ENCODE measurements around the gene FAM234B.
A peak's percentile ranks its signal among the peaks of the same experiment; 100 is the strongest.

FAM234B gene

GRCh38 chr12:13044002-13044905 lies at the start of gene FAM234B:
TSS of gene FAM234B (plus strand) at chr12:13044381. CDS start at chr12:13044404, 23 bp downstream.
- DNase-seq: peak; percentile 48

GRCh38 chr12:12995088-12995487 lies 49.1 kb upstream of the FAM234B start:
- no peak for DNase-seq

- DNase-seq: no peak
Observed at GRCh38 chr12:12996209-12996608, 48.0 kb upstream of the FAM234B start.

- no peak for DNase-seq
Observed at GRCh38 chr12:12997156-12997555, 47.0 kb upstream of the FAM234B start.

- DNase-seq: no peak
Observed at GRCh38 chr12:12997734-12998133, 46.4 kb upstream of the FAM234B start.

GRCh38 chr12:12998248-12998647 lies 45.9 kb upstream of the FAM234B start:
- no peak for DNase-seq

GRCh38 chr12:12999271-12999958 lies 44.8 kb upstream of the FAM234B start:
- no peak for DNase-seq

- DNase-seq: peak; percentile 92
Observed at GRCh38 chr12:12999959-13000615, 44.1 kb upstream of the FAM234B start, which contains the start of gene HEBP1. TSS of gene HEBP1 (minus strand) at chr12:13000265. CDS start at chr12:13000114, 151 bp downstream.

GRCh38 chr12:13000616-13000924 lies 43.6 kb upstream of the FAM234B start:
- DNase-seq: no peak

GRCh38 chr12:13000925-13001774 lies 43.0 kb upstream of the FAM234B start:
- DNase-seq: no peak

- no peak for DNase-seq
Observed at GRCh38 chr12:13001775-13002040, 42.5 kb upstream of the FAM234B start.

GRCh38 chr12:13002301-13003097 lies 41.7 kb upstream of the FAM234B start:
- no peak for DNase-seq

- no peak for DNase-seq
Observed at GRCh38 chr12:13004361-13004760, 39.8 kb upstream of the FAM234B start.

GRCh38 chr12:13004986-13005385 lies 39.2 kb upstream of the FAM234B start:
- DNase-seq: no peak

- no peak for DNase-seq
Observed at GRCh38 chr12:13005649-13006048, 38.5 kb upstream of the FAM234B start.

- DNase-seq: no peak
Observed at GRCh38 chr12:13007496-13008233, 36.5 kb upstream of the FAM234B start.

- DNase-seq: no peak
Observed at GRCh38 chr12:13008741-13009380, 35.3 kb upstream of the FAM234B start.

- no peak for DNase-seq
Observed at GRCh38 chr12:13011098-13011497, 33.1 kb upstream of the FAM234B start.

- DNase-seq: no peak
Observed at GRCh38 chr12:13022851-13023271, 21.3 kb upstream of the FAM234B start.

- DNase-seq: peak; percentile 49
Observed at GRCh38 chr12:13023811-13024530, 20.2 kb upstream of the FAM234B start.
